ENCODE results near the gene MAGOH. TPM values are rescaled to one million over a fixed set of nuclear protein-coding genes. Genes with fewer than 3 reads are reported as not detected.

Gene MAGOH
- polyA plus RNA-seq, 1 of the 3 experiments (the other 2 are of a cell fraction), result 26.5 TPM

GRCh38 chr1:53270107-53270506 is 31.8 kb upstream of the MAGOH start:
- Histone ChIP-seq H3K4me2 (no peak overlapping the region), H2AFZ (ENCODE audit: low read depth) (no peak overlapping the region), H3K36me3 (replicated peaks in 1 of 2; ENCODE audit: control insufficient read depth in 1 of 2, insufficient read depth in 2 of 2, low read length in 1 of 2) (peaks cover 0 to 12% of the 10 kb centered on the region in 2 experiments), H3F3A (replicated peaks; ENCODE audit: insufficient read depth) (no peaks in the 10 kb centered on the region), H3K9ac (no peak overlapping the region), H3K4me1 (ENCODE audit: control insufficient read depth in 1 of 2, insufficient read depth in 2 of 2, low read depth in 1 of 2, low read length in 1 of 2) (no peaks in the 10 kb centered on the region), H3K4me3 (ENCODE audit: low read depth in 2 of 2, low read length in 1 of 2) (no peak overlapping the region), H4K20me1 (ENCODE audit: insufficient read depth) (no peaks in the 10 kb centered on the region), H3K79me2 (ENCODE audit: insufficient read depth) (no peaks in the 10 kb centered on the region), H3K9me3 (no peaks in the 10 kb centered on the region), H3K27ac (ENCODE audit: low read depth in 2 of 2, low read length in 1 of 2) (no peak overlapping the region), H3K9me2 (no peaks in the 10 kb centered on the region), H3K27me3 (ENCODE audit: insufficient read depth) (no peaks in the 10 kb centered on the region)
- POLR2A ChIA-PET, result no interaction called here
- 78% methylated on average over 1 of the region's 1 CpG for WGBS (ENCODE audit: low lambda C conversion rate)
- CTCF ChIA-PET, result interaction anchor here (1.2 to 13.5 kb wide), 3 partner anchors 12 to 216 kb away, joined by 3 to 410 read pairs (median 4); no protein-coding TSS in a partner anchor
- TF ChIP-seq POLR2AphosphoS5 (IDR thresholded peaks at IDR 0.05; ENCODE audit: low read depth, low read length), result no peak
- no peak for TF ChIP-seq PBX3 (IDR thresholded peaks at IDR 0.05)
- no peak for TF ChIP-seq RFX5 (IDR thresholded peaks at IDR 0.05; ENCODE audit: low read length)
- TF ChIP-seq GATA2 (CRISPR knock-in tag; IDR thresholded peaks at IDR 0.05), result no peak
- TF ChIP-seq YY1 (IDR thresholded peaks at IDR 0.05; ENCODE audit: low read depth), result no peak
- TF ChIP-seq TEAD4 (IDR thresholded peaks at IDR 0.05; ENCODE audit: borderline replicate concordance, insufficient read depth), result no peak
- no peak for TF ChIP-seq REST (IDR thresholded peaks at IDR 0.05; ENCODE audit: low read depth, low read length)
- TF ChIP-seq GABPA (IDR thresholded peaks at IDR 0.05; ENCODE audit: low read depth), result no peak
- TF ChIP-seq TCF12 (IDR thresholded peaks at IDR 0.05), result no peak
- no peak for TF ChIP-seq USF2 (IDR thresholded peaks at IDR 0.05; ENCODE audit: borderline replicate concordance, low read depth, low read length)
- TF ChIP-seq TAF1 (IDR thresholded peaks at IDR 0.05; ENCODE audit: borderline replicate concordance, low read depth, low read length), result no peak
- no peak for TF ChIP-seq MAX (IDR thresholded peaks at IDR 0.05; ENCODE audit: low read depth)
- TF ChIP-seq ELF1 (IDR thresholded peaks at IDR 0.05), result no peak
- no peak for TF ChIP-seq EP300 (IDR thresholded peaks at IDR 0.05; ENCODE audit: borderline replicate concordance in 1 of 2, low read depth in 1 of 2, low read length in 1 of 2)
- TF ChIP-seq USF1 (IDR thresholded peaks at IDR 0.05; ENCODE audit: borderline replicate concordance, low read depth), result no peak
- TF ChIP-seq IRF3 (IDR thresholded peaks at IDR 0.05; ENCODE audit: low read depth, low read length), result no peak
- no peak for TF ChIP-seq EZH2phosphoT487 (IDR thresholded peaks at IDR 0.05; ENCODE audit: borderline replicate concordance, low read depth)
- no peak for DNase-seq
